ENCODE results near the gene FERMT1.

GRCh38 chr20:6142348-6142993 lies 19.6 kb upstream of the FERMT1 start:
- TF ChIP-seq, protein P1, sequence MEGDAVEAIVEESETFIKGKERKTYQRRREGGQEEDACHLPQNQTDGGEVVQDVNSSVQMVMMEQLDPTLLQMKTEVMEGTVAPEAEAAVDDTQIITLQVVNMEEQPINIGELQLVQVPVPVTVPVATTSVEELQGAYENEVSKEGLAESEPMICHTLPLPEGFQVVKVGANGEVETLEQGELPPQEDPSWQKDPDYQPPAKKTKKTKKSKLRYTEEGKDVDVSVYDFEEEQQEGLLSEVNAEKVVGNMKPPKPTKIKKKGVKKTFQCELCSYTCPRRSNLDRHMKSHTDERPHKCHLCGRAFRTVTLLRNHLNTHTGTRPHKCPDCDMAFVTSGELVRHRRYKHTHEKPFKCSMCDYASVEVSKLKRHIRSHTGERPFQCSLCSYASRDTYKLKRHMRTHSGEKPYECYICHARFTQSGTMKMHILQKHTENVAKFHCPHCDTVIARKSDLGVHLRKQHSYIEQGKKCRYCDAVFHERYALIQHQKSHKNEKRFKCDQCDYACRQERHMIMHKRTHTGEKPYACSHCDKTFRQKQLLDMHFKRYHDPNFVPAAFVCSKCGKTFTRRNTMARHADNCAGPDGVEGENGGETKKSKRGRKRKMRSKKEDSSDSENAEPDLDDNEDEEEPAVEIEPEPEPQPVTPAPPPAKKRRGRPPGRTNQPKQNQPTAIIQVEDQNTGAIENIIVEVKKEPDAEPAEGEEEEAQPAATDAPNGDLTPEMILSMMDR (IDR thresholded peaks at IDR 0.05; ENCODE audit: extremely low read depth in 1 of 2, insufficient read depth in 1 of 2, low read depth in 1 of 2, low read length in 2 of 2): peak; percentile 58 to 68
- TF ChIP-seq JUN (IDR thresholded peaks at IDR 0.05; ENCODE audit: borderline replicate concordance, insufficient read depth, insufficient read length, low read depth): no peak
- no peak for TF ChIP-seq POLR2AphosphoS5 (IDR thresholded peaks at IDR 0.05; ENCODE audit: insufficient read depth, low read depth, low read length)
- TF ChIP-seq MYC (IDR thresholded peaks at IDR 0.05; ENCODE audit: low read depth, low read length): no peak
- no peak for TF ChIP-seq POLR2A (IDR thresholded peaks at IDR 0.05; ENCODE audit: low read depth, low read length)
- TF ChIP-seq FOS (IDR thresholded peaks at IDR 0.05; ENCODE audit: borderline replicate concordance, insufficient read depth, low read length): no peak
- TF ChIP-seq EZH2 (IDR thresholded peaks at IDR 0.05; ENCODE audit: borderline replicate concordance, low read depth, low read length, severe bottlenecking): no peak
- TF ChIP-seq MAX (IDR thresholded peaks at IDR 0.05; ENCODE audit: insufficient read depth, insufficient read length): no peak
- no peak for TF ChIP-seq GATA2 (IDR thresholded peaks at IDR 0.05; ENCODE audit: insufficient read depth, insufficient read length, low read depth, low read length)

Data from endothelial cell of umbilical vein (primary cell).